HTR-8/SVneo (cell line): ENCODE results near the gene CADM2.

Experiments
- DNase-seq: peaks from one replicate; pipeline ENCODE4 v3.0.0; 2011; ENCODE audit warnings: low spot score, mixed read lengths; ENCODE audit not compliant: insufficient read length
- FAIRE-seq: peaks from 2 replicates; lab custom pipeline; 2011; peaks lifted over from hg19 to GRCh38; lab: Jason Lieb, UNC

The CADM2 gene

DNA sequence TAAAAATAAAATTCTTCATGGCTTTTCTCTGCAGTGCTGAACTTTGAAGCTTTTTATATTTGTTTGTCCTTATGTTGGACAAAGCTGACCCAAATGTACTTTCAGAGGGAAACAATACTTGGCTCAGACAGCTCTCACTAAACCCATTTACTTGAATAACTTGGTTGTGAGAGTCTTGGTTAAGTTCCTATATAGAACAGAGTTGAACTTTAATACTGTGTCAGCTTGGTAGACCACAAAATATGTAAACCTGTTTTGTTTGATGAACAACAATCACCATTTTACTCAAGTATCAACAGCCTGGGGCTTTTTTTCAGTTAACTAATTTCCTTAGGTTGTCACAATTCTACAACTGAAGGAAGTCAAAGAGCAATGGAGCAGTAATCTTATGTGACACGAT lies 211.9 kb downstream of the CADM2 start:
- FAIRE-seq (no peak), DNase-seq (no peak)

DNA sequence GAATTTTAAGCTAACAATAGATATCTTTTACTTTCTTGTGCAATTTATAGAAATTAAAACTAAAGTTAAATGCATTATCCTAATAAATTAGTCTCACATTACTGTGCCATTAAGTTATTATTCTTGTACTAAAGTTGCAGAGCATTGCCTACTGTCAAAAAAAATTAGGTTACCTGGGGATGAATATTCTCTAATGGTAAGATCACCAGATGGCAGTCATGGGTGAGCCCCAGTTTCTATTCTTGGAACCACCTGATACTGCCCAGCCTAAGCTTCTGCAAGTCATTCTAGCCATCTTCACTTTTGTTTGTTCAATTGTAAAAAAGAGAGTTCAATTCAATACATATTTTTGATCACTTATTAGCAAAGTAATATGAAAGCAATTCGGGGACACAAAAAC lies 213.2 kb downstream of the CADM2 start:
- FAIRE-seq (no peak), DNase-seq (no peak)

DNA sequence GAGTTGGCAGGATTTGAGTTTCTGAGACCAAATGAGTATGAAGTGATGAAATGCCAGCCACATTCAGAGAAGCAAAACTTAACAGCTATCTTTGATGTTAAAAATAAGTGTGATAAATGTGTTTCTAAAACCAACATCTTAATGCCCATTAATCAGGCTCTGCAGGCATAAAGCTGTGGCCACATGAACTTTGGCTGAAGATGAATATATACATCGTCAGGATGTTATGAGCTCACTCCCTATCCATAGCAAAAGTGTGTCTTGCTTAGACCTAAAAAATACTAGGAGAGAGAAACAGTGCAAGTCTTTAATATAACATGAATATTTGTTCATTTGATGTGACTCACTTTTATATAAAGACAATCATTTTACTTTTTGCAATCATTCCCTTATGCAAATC lies 218.0 kb downstream of the CADM2 start:
- FAIRE-seq (no peak), DNase-seq (no peak)

DNA sequence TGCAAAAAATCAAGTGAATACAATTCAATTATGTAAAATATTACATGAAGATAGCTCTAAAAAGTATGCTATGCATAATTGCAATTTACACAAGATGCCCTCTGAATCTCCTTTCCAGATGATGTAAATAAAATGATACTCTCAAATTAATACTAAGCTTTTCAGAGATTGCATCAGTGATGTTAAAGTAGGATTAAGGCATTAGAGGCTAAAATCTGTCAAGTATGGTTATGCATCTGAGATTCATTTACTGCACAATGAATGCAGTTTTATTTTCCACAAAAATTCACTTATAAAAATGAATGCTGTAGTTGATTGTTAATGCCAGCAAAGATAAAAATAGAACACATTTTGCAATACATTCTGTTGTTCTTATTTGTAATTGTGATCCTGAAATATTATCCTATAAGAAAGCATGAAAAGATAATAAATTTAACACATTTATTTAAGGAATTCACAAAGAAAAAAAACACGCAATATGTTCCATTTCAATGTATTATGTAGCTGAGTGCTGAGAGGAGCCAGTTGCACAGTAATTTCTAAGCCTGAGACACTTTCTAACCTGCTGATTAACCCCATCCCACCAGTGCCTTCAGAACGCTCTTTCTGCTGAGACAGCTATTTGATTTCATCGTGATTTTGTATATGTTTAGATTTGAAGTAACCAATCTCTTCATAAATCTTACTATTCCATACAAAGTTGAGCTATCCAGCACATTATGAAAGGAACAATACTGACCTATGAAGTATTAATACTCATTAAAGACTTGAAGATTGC lies 224.4 kb downstream of the CADM2 start:
- DNase-seq (no peak), FAIRE-seq (no peak)

DNA sequence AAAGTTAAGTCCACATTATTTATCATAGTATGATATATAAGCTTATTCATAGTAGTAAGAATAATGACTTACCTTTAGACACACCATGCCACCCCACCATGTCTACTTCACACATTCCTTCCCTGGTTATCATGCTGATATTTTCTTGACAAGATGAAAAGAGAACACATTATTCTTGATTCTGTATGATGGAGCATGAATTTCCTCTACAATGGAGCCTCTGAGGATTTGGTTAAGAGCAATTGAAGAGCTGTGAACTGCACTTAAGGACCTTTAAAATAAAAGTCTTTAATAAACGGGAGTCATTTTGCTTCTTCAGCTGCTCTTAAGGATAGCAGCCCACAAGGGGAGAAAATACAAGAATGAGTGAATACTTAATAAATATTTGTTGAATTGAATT lies 226.7 kb downstream of the CADM2 start:
- FAIRE-seq (no peak), DNase-seq (no peak)

DNA sequence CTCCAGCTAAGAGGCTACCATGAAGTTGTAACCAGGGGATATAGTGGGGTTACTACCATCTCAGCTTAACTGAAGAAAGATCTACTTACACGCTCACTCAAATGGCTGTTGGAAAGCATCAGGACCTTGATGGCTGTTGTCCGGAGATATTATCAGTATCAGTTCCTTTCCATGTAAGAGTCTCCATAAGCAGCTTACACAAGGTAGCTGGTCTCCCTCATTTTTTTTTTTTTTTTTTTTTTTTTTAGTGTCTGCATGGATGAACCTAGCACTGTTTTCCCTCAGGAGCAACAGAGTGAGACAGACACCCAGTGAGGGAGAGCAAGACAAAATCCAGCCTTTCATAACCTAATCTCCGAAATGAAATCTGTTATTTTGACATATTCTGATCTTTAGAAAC lies 230.9 kb downstream of the CADM2 start:
- DNase-seq (no peak), FAIRE-seq (no peak)

DNA sequence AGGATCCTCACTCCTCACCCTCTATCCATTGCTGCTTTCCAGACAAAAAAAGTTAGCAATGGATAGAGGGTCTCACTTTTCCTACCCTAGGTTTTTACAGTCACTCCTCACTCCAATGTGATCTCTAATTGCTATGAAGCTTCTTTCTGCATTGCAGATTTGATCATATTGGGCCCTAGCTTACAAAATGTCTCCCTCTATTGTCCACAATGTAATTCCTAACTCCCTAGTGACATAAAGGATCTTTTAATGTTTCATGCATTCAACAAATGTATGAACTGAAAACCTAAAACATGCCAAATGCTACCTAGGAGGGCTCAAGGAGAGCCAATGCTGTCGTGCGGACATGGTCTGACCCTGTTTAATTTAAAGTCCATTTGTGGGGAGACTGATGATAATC lies 234.8 kb downstream of the CADM2 start:
- FAIRE-seq (no peak), DNase-seq (no peak)

DNA sequence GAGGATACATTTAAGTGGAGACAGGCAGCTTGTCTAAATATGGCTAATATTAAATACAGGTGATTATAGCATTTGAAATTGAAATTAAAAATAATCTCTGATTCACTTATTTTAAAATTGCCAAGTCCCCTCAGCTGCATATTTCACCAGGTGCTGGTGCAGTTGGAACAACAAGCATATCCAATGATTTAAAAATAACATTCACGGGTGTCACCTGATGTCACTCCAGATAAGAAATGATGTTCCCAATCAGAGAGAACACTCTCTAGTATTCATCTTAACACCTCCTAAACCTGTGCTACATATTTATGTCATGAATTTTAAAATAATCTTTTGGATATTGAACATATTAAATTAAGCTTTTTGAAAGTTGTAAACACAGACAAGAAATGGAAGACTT lies 249.9 kb downstream of the CADM2 start:
- DNase-seq (no peak), FAIRE-seq (no peak)

DNA sequence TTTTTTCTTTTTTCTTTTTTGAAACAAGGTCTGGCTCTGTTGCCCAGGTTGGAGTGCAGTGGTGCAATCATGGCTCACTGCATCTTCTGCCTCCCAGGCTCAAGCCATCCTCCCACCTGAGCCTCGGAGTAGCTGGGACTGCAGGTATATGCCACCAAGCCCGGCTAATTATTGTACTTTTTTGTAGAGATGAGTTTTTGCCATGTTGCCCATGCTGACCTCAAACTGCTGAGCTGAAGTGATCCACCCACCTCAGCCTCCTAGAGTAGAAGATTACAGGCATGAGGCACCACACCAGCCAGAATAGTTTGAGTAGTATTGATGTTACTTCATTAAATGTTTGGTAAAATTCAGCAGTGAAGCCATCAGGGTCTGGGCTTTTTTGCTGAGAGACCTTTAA lies 251.8 kb downstream of the CADM2 start:
- FAIRE-seq (no peak), DNase-seq (no peak)

DNA sequence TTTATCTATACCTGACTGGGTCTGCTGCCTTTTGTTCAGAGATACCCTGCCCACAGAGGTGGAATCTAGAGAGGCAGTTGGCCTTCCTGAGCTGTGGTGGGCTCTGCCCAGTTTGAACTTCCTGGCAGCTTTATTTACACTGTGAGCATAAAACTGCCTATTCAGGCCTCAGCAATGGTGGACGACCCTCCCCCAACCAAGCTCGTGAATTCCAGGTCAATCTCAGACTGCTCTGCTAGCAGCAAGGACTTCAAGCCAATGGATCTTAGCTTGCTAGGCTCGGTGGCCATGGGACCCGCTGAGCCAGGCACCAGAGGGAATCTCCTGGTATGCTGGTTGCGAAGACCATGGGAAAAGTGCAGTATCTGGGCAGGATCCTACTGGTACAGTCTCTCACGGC lies 270.2 kb downstream of the CADM2 start:
- DNase-seq (no peak), FAIRE-seq (no peak)

DNA sequence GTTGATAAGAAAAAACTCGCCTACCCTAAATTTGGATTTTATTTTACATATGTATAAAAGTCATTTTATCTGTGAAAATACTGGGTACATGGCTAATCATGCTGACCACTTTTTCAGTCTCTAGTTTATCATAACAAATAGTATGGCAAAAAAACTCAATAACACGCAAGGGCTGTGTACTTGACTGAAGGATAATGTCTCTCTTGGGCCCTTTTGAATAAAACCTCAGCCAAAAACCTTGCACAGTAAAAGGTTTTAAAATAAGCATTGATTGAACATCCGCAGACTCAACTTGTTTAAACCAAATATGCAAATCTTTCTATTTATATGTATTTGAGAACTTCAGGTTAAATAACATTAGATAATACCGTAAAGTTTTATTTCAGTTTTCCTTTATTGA lies 285.3 kb downstream of the CADM2 start:
- DNase-seq (no peak), FAIRE-seq (no peak)

DNA sequence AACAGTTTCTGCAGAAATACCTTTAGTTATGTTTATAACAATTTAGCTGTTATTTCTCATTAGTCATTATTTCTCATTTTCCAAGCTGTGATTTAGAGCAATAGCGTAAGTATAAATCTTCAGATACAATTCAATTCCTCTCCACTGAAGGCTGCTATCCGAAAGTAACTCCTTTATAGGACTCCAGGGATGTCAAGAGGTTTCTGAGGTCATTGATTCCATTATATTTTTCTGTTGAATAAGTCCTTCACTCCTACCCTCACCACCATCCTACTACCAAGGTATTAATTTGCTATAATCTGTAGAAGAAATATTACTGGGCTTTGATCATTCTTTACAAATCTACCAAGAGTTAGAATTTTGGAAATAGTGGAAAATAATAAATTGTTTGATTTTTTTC lies 285.7 kb downstream of the CADM2 start:
- DNase-seq = no peak
- FAIRE-seq = no peak

DNA sequence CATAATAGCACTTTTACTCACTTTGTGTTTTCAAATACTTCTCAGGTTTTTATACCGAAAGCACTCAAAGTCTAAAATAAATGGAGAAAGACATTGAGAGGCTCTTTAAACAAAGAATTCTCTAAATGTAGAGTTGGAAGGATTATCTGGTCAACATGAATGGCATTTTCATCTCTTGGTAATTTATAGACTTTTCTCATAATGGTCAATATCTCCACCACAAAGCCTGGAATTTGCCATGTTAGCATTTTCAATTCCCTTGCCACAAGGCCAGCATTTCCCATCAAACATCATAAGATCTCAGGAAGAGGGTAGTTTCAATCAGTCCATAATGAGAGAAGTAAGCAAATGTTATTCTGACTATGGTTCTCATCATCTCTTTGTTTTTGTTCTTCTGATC lies 293.0 kb downstream of the CADM2 start:
- no peak for DNase-seq
- FAIRE-seq = no peak

DNA sequence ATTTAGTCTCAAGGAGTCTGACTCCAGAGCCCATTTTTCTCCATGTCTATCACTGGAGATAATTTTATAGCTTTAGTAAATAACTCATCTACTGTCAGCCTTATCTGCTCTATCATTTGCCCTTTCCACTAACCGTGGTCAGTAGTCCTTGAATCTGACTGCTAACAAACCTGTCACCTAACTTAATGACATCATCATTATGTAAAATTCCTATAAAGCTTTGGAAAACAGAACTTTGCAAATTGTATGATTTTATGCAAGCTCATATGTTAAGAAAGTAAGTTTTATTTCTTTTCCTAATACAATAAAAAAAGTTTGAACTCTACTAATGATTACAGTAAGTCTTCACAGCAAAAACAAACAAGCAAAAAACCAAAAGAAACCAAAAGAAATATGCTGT lies 293.9 kb downstream of the CADM2 start:
- FAIRE-seq = no peak
- DNase-seq = no peak

DNA sequence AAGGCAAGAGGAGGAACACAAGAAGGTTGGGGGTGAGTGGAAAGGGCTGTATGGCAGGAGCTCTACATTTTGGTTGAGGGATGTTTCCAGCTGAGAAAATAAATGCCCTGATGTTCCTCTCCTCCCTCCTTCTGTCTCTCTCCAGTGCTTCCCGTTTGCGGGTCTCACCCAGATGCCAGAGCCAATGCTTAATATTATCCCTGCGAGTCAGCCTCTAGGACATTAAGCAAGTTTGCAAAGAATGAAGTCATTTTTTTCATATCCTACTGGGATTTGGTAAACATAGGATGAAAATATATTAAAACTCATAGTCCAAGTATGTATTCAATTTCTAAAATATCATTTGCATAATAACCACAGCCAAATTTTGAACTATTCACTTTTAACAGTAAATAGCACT lies 295.9 kb downstream of the CADM2 start:
- DNase-seq (no peak), FAIRE-seq (no peak)

DNA sequence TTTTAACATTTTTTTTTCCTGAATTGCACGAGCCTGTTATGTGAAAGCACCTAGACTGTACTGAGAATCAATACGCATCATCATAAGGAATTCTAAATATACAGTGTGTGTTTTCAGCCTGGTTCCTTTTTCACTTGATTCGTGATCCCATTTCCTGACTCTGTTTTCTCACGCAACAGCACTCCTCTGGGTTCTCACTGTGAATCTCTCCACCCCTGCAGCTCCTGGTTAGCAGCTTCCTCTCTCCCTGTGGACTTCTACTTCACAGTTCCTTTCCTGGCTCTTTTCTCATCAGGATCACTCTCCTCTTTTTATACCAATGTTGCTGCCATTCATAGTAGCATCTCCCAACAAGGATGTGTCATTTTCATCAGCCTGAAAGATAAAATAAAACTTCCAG lies 297.2 kb downstream of the CADM2 start:
- DNase-seq (no peak), FAIRE-seq (no peak)

DNA sequence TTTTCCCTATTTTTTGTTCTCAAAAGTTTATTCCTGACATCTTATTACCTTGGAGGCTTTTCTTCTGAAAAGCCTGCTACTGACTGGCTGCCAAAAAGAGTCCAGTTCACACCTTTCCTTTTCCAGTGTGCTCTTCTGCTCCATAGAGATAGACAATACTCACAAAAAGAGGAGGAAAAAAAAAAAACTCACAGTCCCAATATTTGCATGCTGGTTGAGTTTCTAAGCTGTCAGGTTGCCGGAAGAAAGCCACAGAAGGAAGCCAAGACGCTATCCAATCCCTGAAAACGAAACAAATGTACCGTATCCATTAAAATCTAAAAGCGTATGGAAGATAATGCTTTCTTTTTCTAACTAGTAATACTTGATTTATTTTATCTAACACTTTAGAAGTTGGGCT lies 299.5 kb downstream of the CADM2 start:
- DNase-seq (no peak), FAIRE-seq (no peak)

DNA sequence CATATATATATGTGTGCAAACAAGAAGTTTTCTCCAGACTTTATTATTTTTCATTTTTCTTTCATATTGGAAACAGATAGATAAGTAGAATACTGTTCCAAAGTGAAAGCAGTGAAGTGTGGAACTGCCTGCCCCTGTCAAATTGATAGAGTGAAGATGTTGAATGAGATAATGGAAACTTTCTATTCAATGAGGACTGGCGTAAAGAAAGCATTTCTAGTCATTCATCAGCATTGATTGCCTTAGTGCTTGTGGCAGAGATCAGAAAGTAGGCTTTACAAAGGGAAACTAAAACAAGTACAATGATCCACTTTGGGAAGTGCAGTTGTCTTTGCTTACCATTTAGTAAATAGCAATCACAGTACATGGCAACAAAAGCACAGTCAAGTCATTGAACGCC lies 300.0 kb downstream of the CADM2 start:
- FAIRE-seq (no peak), DNase-seq (no peak)

DNA sequence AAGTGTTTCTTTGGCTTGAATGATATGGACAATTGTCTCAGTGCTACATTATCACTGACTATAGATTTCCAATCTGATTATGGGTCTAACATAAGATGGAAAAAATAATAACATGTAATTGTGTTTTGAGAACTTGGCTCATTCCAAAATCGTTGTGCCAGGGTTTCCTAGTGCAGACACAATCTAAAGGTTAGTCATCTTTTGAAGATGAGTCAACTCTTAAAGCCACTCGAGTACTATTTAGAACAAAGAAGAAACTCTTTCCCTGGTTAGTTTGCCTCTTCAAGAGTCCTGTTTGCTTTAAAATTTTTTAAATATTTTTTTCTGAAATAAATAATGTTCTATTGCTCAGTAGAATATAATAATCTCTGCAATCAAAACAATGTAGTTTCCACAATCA lies 301.0 kb downstream of the CADM2 start:
- no peak for FAIRE-seq
- DNase-seq = no peak

DNA sequence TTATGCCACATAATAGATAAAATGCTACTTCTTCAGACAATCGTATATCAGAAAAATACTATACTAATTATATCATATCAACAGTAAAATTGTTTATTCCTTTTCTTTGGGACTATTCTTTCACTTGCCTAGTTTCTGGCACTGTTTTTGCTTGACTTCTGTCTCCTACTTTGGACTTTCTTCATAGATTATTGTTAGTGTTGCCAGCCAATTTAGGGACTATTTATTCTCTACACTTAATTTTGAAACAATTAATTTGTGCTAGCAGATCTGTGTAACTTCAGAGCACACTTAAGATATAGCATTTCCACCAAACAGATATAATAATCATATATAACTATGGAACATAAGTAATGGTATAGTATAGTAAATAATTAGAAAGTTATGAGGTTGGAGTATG lies 305.6 kb downstream of the CADM2 start:
- DNase-seq (no peak), FAIRE-seq (no peak)

DNA sequence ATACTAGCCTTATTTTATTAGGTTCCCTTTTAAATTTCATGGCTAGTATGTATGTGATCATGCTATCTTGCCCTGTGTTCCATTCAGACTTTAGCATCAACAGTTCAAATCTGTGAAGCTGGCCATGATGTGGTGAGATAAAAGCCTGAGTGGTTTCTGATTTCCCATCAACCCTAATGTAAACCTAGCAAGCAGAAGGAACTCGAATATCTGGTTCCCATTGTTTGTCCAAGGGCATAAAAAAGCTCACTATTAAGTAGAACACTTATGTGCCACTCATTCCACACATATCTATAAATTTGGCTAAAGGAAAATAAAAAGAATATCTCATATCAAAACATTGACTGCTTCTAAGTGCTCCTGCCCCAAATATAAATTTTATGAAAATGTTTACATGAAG lies 311.7 kb downstream of the CADM2 start:
- DNase-seq = no peak
- FAIRE-seq = no peak

DNA sequence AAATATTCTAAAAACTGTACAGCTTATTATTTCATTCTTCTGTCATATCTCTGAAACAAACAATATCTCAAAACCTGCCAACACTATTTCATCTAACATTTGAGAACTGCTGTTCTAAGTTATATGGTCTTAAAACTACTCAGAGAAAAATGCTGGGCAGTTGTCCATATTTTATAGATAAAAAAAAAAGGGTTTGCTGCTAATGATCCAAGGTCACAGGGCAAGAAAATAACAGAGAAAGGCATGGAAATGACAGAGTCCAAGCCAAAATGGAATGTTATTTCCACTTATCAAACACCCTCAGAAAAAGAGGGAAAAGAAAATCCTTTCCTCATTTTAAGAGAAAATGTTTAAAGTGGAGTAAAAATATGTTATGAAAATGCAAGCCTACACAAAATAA lies 313.1 kb downstream of the CADM2 start:
- DNase-seq (no peak), FAIRE-seq (no peak)

DNA sequence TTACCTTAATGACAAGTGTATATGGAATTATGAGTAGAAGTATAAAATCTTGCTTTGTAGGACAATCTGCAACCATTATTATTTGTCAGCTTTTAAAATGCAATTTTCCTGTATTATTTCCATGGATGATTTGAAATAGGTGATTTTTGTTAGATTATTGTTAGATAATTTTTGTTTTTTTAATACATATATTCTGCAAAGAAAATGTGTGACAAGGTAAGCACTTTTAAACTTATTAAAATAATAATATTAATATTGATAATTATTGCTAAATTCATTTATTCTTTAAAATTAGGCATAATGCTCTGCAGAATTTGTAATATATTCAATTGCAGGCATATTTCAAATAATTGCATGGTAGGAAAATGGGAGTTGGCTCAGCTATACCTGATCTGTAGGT lies 329.5 kb downstream of the CADM2 start:
- FAIRE-seq (no peak), DNase-seq (no peak)
